Progenitor cell of endocrine pancreas (in vitro differentiated cells): Measurements from ENCODE around the gene PRKCE. TPM values are rescaled to one million over a fixed set of nuclear protein-coding genes. Genes with fewer than 3 reads are reported as not detected.
"Not testable (repeated sequence)": the region's sequence is repeated elsewhere in the genome, so short reads cannot be mapped to it uniquely, and the experiment has no call there.

ENCODE experiments used
- DNase-seq: peaks from one replicate; pipeline ENCODE4 v3.0.0; 2021; ENCODE audit warnings: low spot score; ENCODE audit not compliant: unreplicated experiment
- H3K27ac Mint-ChIP-seq: 2 replicates; pipeline ENCODE4 v1.8.0; 2021; ENCODE audit warnings: mild to moderate bottlenecking, moderate library complexity, mixed read lengths
- H3K27me3 Mint-ChIP-seq: 2 replicates; pipeline ENCODE4 v1.8.0; 2021; ENCODE audit warnings: mixed read lengths
- H3K36me3 Mint-ChIP-seq: 2 replicates; pipeline ENCODE4 v1.8.0; 2022; ENCODE audit warnings: mixed read lengths; ENCODE audit not compliant: insufficient read depth
- H3K4me1 Mint-ChIP-seq: 2 replicates; pipeline ENCODE4 v1.8.0; 2021; ENCODE audit warnings: low read depth, mixed read lengths
- H3K4me3 Mint-ChIP-seq: 2 replicates; pipeline ENCODE4 v1.8.0; 2021; ENCODE audit warnings: low read depth, mild to moderate bottlenecking, moderate library complexity, mixed read lengths
- H3K9me3 Mint-ChIP-seq: 2 replicates; pipeline ENCODE4 v1.8.0; 2021; ENCODE audit warnings: low read depth, mixed read lengths
- total RNA-seq: library from RNA; stranded (reverse); gene quantifications from 2 replicates; pipeline ENCODE4 v1.2.1, GENCODE V29; 2021
- TF ChIP-seq, protein P1 (sequence below): fragments of 200-600 bp; sonication (generic); IDR thresholded peaks from one replicate; pipeline ENCODE4 v1.5.0; 2021; ENCODE audit warnings: antibody characterized with exemption, mild to moderate bottlenecking; ENCODE audit not compliant: unreplicated experiment

Gene PRKCE
- total RNA-seq, 1 donor from 2014 or later, result 4.2 TPM

DNA sequence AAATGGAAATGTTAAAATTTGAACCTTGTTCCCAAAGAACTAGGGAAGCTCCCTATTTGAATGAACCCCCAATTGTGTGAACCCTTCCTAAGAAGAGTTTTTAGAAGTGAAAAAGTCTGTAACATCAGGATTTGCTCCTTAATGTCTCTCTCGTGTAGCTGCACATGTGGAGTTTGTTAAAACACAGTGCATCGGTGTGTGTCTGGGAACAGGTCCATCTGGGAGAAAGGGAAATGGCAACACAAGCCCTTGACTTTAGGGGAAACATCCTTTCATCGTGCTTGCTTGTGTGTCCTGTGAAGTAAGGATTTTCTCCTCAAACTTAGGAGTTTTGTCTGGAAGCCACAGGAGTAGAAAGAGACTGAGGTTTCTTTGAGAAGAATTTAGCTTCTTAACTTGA is 203.9 kb downstream of the PRKCE start:
- peaks cover 22% of the 10 kb centered on the region for H3K27me3 Mint-ChIP-seq
- H3K4me3 Mint-ChIP-seq, result no peak overlapping the region
- no peak overlapping the region for H3K27ac Mint-ChIP-seq
- no peak for DNase-seq
- no peaks in the 10 kb centered on the region for H3K9me3 Mint-ChIP-seq
- no peaks in the 10 kb centered on the region for H3K36me3 Mint-ChIP-seq
- TF ChIP-seq, protein P1, sequence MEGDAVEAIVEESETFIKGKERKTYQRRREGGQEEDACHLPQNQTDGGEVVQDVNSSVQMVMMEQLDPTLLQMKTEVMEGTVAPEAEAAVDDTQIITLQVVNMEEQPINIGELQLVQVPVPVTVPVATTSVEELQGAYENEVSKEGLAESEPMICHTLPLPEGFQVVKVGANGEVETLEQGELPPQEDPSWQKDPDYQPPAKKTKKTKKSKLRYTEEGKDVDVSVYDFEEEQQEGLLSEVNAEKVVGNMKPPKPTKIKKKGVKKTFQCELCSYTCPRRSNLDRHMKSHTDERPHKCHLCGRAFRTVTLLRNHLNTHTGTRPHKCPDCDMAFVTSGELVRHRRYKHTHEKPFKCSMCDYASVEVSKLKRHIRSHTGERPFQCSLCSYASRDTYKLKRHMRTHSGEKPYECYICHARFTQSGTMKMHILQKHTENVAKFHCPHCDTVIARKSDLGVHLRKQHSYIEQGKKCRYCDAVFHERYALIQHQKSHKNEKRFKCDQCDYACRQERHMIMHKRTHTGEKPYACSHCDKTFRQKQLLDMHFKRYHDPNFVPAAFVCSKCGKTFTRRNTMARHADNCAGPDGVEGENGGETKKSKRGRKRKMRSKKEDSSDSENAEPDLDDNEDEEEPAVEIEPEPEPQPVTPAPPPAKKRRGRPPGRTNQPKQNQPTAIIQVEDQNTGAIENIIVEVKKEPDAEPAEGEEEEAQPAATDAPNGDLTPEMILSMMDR, result no peak
- H3K4me1 Mint-ChIP-seq, result peaks cover 12% of the 10 kb centered on the region

GRCh38 chr2:45856391-45857274 is 205.2 kb downstream of the PRKCE start:
- H3K27ac Mint-ChIP-seq, result no peak overlapping the region
- no peak for DNase-seq
- peaks cover 22% of the 10 kb centered on the region for H3K27me3 Mint-ChIP-seq
- H3K9me3 Mint-ChIP-seq, result no peaks in the 10 kb centered on the region
- no peak overlapping the region for H3K4me3 Mint-ChIP-seq
- no peaks in the 10 kb centered on the region for H3K36me3 Mint-ChIP-seq
- H3K4me1 Mint-ChIP-seq, result peaks cover 8% of the 10 kb centered on the region
- TF ChIP-seq, protein P1, result no peak

DNA sequence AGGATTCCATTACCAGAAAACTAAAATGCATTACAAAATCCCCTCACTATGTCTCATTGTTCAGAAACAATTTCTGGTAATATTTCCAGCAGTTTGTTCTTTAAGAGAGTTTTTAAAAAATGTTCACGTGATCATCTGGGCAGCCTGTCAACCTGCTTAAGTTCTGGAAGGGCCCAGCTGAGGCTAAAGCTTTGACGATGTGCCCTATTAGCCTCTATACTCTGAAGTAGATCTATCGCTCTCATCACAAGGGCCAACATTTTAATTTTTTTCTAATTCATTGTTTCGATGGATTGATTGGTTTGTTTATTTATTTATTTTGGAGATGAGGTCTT is 205.8 kb downstream of the PRKCE start:
- Mint-ChIP-seq H3K4me3 (no peak overlapping the region), H3K36me3 (no peaks in the 10 kb centered on the region), H3K4me1 (peaks cover 8% of the 10 kb centered on the region), H3K27ac (no peak overlapping the region), H3K9me3 (no peaks in the 10 kb centered on the region), H3K27me3 (peaks cover 22% of the 10 kb centered on the region)
- no peak for DNase-seq
- TF ChIP-seq, protein P1, result no peak

GRCh38 chr2:45857867-45858520 is 206.5 kb downstream of the PRKCE start:
- DNase-seq, result no peak
- H3K4me1 Mint-ChIP-seq, result peaks cover 8% of the 10 kb centered on the region

GRCh38 chr2:45858872-45859271 is 207.4 kb downstream of the PRKCE start:
- H3K36me3 Mint-ChIP-seq, H3K4me1 Mint-ChIP-seq, H3K4me3 Mint-ChIP-seq, H3K9me3 Mint-ChIP-seq, H3K27ac Mint-ChIP-seq, DNase-seq: not testable (repeated sequence)
- H3K27me3 Mint-ChIP-seq, result peaks cover 16% of the 10 kb centered on the region

More at GRCh38 chr2:45857867-45858520, 206.5 kb downstream of the PRKCE start:
- Mint-ChIP-seq H3K36me3 (no peaks in the 10 kb centered on the region), H3K4me3 (no peak overlapping the region), H3K27me3 (peaks cover 16% of the 10 kb centered on the region), H3K27ac (no peak overlapping the region), H3K9me3 (no peaks in the 10 kb centered on the region)
- TF ChIP-seq, protein P1, result no peak
